ENCODE measurements around the gene CRYBG1. TPM values are rescaled to one million over a fixed set of nuclear protein-coding genes. Genes with fewer than 3 reads are reported as not detected.

Gene CRYBG1
- total RNA-seq, 1 donor from 2014 or later = 3.9 TPM

- Mint-ChIP-seq H3K27me3 (ENCODE audit: low read depth) (no peaks in the 10 kb centered on the region), H3K4me1 (ENCODE audit: low read depth) (peaks cover 7% of the 10 kb centered on the region), H3K9me3 (ENCODE audit: low read depth) (no peaks in the 10 kb centered on the region), H3K27ac (ENCODE audit: unreplicated experiment) (no peak overlapping the region), H3K4me3 (ENCODE audit: unreplicated experiment) (no peak overlapping the region), H3K36me3 (ENCODE audit: low read depth) (no peaks in the 10 kb centered on the region)
- DNase-seq (ENCODE audit: low spot score) = no peak
- no peak for TF ChIP-seq CTCF (IDR thresholded peaks at IDR 0.05)
Observed at GRCh38 chr6:106564476-106564875, 204.0 kb downstream of the CRYBG1 start.

GRCh38 chr6:106568530-106568929, 208.0 kb downstream of the CRYBG1 start:
- Mint-ChIP-seq H3K9me3 (ENCODE audit: low read depth) (no peaks in the 10 kb centered on the region), H3K36me3 (ENCODE audit: low read depth) (peaks cover 6% of the 10 kb centered on the region), H3K4me1 (ENCODE audit: low read depth) (peaks cover 5% of the 10 kb centered on the region), H3K27ac (ENCODE audit: unreplicated experiment) (no peak overlapping the region), H3K27me3 (ENCODE audit: low read depth) (no peaks in the 10 kb centered on the region), H3K4me3 (ENCODE audit: unreplicated experiment) (no peak overlapping the region)
- DNase-seq (ENCODE audit: low spot score) = no peak
- no peak for TF ChIP-seq CTCF (IDR thresholded peaks at IDR 0.05)

GRCh38 chr6:106569428-106569827, 208.9 kb downstream of the CRYBG1 start:
- Mint-ChIP-seq H3K27me3 (ENCODE audit: low read depth) (no peaks in the 10 kb centered on the region), H3K36me3 (ENCODE audit: low read depth) (peaks cover 6% of the 10 kb centered on the region), H3K27ac (ENCODE audit: unreplicated experiment) (no peak overlapping the region), H3K9me3 (ENCODE audit: low read depth) (no peaks in the 10 kb centered on the region), H3K4me3 (ENCODE audit: unreplicated experiment) (no peak overlapping the region), H3K4me1 (ENCODE audit: low read depth) (peaks cover 6% of the 10 kb centered on the region)
- no peak for TF ChIP-seq CTCF (IDR thresholded peaks at IDR 0.05)
- no peak for DNase-seq (ENCODE audit: low spot score)

GRCh38 chr6:106572436-106572835, 211.9 kb downstream of the CRYBG1 start:
- Mint-ChIP-seq H3K27me3 (ENCODE audit: low read depth) (no peaks in the 10 kb centered on the region), H3K27ac (ENCODE audit: unreplicated experiment) (no peak overlapping the region), H3K36me3 (ENCODE audit: low read depth) (peaks cover 9% of the 10 kb centered on the region), H3K9me3 (ENCODE audit: low read depth) (no peaks in the 10 kb centered on the region), H3K4me3 (ENCODE audit: unreplicated experiment) (no peak overlapping the region), H3K4me1 (ENCODE audit: low read depth) (peaks cover 7% of the 10 kb centered on the region)
- DNase-seq (ENCODE audit: low spot score) = no peak
- no peak for TF ChIP-seq CTCF (IDR thresholded peaks at IDR 0.05)

GRCh38 chr6:106572875-106573585, 212.5 kb downstream of the CRYBG1 start:
- Mint-ChIP-seq H3K36me3 (ENCODE audit: low read depth) (peaks cover 9% of the 10 kb centered on the region), H3K4me1 (ENCODE audit: low read depth) (peaks cover 7% of the 10 kb centered on the region), H3K9me3 (ENCODE audit: low read depth) (no peaks in the 10 kb centered on the region), H3K4me3 (ENCODE audit: unreplicated experiment) (no peak overlapping the region), H3K27me3 (ENCODE audit: low read depth) (no peaks in the 10 kb centered on the region), H3K27ac (ENCODE audit: unreplicated experiment) (no peak overlapping the region)
- TF ChIP-seq CTCF (IDR thresholded peaks at IDR 0.05) = no peak
- no peak for DNase-seq (ENCODE audit: low spot score)
